ENCODE results near the gene KREMEN2.

KREMEN2 gene

DNA sequence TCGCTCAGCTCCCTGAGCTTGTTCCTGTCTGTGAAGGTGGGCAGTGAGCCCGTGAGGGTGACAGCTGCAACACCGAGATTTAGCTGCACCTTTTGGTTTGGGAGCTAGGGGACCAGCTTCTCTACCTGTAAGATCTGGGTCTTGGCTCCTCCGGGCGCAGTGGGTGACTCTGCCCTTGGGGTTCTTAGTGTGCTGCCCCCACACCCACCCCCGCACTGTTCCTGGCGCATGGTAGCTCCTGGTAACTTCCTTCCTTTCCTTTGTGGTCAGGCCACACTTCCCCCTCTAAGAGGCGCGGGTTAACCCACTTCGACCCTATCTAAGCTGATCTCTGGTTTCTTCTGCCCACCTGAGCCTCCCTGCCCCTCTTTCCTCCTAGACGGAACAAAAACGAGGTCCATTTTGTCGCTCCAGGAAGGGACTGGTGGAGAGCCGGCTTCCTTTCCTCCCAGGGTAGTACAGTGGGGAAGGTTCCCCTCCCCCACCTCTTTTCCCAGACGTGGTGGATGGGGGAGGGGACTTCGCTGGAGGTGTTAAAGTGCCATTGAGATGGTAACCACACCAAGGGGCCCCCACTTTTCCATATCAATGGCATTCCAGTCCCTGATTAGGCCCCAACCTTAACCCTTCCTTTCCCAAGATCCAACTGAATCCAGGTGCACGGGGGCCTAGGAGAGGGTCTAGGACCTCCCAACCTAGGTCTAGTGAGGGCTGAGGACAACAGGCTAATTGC is 44.0 kb downstream of the KREMEN2 start:
- DNase-seq, result no peak

DNA sequence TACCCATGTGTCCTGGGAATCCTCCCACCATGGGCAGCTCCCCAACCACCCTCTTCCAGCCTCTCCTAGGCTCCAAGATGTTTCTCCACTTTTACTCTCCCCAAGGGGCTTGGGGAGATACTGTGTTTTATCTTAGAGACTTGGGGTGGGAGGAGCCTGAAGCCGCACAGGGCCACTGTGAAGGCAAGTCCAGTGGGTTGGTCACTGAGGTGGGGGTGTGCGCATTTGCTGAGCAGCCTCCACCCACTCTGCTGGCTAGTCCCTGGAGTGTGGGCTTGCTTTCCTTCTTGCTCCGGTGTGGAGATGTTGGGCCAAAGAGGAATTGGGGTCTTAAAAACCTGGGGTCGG is 44.6 kb downstream of the KREMEN2 start:
- DNase-seq, result no peak

DNA sequence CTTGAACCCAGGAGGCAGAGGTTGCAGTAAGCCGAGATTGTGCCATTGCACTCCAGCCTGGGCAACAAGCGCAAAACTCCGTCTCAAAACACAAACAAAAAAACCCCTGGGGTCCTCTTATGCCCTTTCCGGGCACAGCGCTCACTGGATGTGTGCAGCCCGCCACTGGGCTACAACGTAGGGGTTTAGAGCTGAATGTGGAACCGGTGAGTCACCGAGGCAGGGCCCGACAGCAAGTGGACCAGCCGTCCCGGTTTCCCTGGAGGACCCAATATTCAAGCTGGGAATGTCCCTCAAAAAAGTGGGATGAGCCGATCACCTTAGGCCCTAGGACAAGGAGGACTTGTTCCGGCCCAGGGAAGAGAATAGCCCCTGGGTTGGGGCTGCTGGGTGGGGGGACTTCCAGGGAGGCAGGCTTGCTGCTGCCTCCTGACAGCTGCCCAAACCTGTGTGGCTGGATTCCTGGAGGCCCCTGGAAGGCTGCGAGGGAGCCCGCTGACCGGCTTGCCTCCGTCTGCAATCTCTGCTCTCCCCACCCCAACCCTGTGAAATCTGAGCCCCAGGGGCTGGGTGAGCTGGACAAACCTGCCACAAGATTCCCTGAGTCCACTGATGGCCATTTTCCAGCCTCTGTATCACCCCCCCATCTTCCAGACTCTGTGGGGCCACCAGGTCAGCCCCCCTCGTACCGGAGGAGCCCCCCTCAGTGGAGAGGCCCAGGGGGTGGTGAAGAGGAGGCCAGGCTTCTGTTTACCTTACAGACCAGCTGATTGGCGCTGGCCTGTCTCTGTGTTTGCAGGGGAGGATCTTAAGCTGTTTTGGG is 45.7 kb downstream of the KREMEN2 start:
- DNase-seq, result no peak

DNA sequence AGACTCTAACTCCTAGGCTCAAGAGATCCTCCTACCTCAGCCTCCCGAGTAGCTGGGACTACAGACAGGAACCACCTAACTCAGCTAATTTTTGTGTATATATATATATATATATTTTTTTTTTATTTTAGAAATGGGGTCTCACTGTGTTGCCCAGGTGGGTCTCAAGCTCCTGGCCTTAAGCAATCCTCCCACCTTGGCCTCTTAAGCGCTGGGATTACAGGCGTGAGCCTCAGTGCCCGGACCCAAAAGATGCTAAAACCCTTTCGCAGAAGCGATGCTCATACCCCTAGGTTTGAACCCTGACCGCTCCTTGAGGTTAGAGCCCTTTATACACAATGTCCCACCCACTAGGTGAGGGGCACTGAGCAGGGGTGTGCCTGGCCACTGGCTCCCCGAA is 46.4 kb downstream of the KREMEN2 start:
- no peak for DNase-seq

DNA sequence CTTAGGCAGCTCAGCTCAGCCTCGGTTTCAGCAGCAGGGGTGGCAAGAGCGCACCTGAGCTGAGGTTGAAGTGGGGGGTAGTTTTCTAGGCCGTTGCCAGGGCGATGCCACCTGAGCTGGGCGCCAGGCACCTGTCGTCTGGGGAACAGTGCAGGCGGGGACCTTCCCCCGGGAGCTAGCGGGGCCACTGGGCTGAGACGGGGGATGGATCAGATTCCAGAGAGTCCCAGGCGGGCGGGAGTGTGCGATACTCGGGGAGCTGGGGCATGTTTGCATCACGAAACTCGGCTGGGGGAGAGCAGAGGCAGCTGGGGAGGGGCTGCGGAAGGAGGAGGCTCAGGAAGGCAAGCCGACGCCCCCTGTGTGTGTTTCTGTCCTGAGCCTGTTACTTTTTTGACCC is 48.2 kb downstream of the KREMEN2 start:
- DNase-seq, result no peak

DNA sequence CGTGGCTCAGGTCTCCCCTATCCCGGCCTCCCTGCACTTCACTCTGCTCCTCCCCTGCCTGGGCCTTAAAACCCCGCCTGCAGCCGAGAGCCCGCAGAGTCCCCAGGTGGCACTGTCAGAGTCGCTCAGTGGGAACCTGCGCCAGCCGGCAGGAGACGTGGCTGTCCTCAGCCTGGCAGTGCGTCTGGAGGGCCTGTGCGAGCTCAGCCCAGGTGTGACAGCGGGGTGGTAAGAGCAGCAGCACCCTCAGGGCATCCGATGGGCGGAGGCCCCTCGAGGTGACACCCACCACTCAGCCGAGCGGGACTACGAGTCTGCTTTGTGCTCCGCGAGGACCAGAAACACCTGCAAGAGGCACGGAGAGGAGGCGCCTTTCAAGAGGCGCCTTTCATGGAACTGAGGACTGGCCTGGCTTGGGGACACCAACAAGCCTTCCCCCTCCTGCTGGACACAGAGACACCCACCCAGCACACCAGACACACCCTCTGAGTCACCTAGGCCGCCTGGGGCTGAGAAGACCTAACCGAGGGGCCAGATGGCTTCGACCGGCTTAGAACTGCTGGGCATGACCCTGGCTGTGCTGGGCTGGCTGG is 48.8 kb downstream of the KREMEN2 start, which contains the start of gene CLDN9:
CLDN9 (plus strand) TSS at position 96 of the 593 bp plus-strand sequence; CDS start at position 536, 440 bp downstream.
- DNase-seq, result no peak

DNA sequence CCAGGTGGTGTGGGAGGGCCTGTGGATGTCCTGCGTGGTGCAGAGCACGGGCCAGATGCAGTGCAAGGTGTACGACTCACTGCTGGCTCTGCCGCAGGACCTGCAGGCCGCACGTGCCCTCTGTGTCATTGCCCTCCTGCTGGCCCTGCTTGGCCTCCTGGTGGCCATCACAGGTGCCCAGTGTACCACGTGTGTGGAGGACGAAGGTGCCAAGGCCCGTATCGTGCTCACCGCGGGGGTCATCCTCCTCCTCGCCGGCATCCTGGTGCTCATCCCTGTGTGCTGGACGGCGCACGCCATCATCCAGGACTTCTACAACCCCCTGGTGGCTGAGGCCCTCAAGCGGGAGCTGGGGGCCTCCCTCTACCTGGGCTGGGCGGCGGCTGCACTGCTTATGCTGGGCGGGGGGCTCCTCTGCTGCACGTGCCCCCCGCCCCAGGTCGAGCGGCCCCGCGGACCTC is 49.4 kb downstream of the KREMEN2 start:
- DNase-seq, result no peak

DNA sequence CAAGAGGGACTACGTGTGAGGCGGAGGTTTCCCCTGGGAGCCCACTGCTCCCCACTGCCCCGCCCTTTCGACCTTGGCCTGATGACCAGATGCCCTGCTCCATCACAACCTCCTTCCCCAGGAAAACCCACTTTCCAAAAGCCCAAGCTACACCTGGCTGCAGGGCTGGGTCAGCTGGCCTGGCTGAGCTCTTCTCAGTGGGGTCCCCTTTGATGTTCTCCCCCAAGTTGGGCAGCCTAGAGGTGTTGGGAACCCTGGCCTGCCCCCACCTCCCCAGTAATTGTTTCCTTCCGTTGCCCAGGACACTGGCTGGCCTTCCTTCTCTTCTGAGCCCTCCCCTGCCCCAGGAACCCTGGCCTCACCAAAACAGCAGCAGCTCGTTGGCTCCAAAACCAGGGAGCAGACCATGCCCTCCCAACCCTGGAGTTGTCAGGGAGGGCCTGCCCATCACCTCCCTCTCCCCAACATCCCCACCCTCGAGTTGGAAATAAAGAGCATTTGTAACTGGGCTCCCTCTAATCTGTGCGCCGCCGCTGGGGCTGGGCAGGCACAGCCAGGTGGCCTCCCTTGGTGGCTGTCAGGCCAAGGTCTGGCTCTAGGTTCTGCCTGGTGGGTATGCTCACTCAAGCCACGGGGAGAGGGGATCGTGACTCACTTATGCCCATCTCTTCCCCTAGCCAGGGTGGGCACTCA is 50.1 kb downstream of the KREMEN2 start:
- no peak for DNase-seq

DNA sequence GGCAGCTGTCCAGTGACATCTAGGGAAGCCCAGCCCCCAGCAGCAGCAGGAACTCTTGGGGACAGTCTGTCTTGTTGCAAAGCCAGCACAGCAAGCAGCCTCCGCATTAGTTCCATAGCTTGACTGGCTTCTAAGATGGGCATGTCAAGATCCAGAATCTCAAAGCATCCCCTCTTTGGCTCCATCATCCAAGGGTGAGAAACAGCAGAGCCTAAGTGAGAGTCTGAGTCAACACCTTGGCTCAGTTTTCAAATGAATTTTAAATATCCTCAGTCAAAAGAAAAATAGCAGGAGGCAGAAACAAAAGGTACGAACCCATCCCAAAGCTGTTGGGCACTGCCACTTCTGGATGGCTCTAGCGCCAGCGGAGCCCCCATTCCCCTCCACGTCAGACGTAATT is 50.9 kb downstream of the KREMEN2 start:
- DNase-seq, result no peak

DNA sequence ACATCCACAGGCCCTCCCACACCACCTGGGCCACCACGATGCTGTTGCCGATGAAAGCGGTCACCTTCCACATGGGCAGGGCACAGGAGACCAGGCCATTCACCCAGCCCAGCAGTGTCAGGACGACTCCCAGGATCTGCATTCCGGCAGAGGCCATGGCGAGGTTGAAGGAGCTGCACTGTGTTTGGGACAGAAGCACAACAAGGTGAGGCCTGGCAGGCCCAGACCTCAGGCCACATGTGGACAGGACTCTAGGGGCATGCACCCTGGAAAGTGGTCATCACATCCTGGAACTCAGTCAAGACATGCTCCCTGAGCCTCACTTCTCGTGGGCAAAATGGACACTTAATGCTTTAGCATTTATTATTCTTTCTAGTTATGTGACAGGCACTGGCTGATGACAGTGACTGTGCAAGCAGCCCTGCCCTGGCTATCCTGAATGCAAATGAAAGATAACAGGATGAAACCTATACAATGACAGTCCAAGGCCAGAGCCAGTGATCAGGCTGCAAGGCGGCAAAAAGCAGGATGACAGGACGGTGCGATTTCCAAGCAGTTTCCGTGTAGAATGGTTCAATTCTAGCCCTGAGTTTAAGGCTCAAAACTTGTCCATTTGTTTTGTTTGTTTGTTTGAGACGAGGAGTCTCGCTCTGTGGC is 51.9 kb downstream of the KREMEN2 start:
- no peak for DNase-seq

DNA sequence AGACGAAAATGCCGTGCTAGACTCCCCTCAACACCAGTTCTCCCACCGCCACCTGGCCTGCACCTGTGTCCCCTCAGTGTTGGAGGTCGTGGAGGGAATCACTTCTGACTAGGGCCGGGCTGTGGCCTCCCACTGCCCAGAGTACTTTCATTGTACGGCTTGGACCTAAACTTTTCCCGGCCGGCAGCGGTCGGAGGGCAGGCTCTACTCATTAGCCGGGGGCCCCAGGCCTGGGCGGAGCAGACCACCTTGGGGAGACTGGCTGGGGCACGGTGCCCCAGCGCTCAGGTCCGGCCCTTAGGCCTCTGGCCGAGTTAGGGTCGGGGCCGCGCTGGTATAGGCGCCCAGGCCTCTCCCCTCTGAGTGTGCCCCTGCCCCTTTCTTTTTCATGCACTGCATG is 53.3 kb downstream of the KREMEN2 start:
- no peak for DNase-seq
